GM21723 (cell line): Measurements from ENCODE around the gene ERBB4.
"Not testable (repeated sequence)": the region's sequence is repeated elsewhere in the genome, so short reads cannot be mapped to it uniquely, and the experiment has no call there.

Source experiments
- ATAC-seq: cut with Tn5 transposase; IDR thresholded peaks from one replicate; pipeline ENCODE4 v1.9.1; 2021; ENCODE audit warnings: mild to moderate bottlenecking, moderate library complexity; ENCODE audit not compliant: unreplicated experiment

ERBB4 gene

GRCh38 chr2:212157012-212157411, 381.6 kb downstream of the ERBB4 start:
- ATAC-seq = no peak

- ATAC-seq = no peak
Observed at GRCh38 chr2:212156088-212156487, 382.5 kb downstream of the ERBB4 start.

- no peak for ATAC-seq
Observed at GRCh38 chr2:212154477-212154878, 384.1 kb downstream of the ERBB4 start.

- no peak for ATAC-seq
Observed at GRCh38 chr2:212153923-212154322, 384.7 kb downstream of the ERBB4 start.

- no peak for ATAC-seq
Observed at GRCh38 chr2:212147921-212148513, 390.6 kb downstream of the ERBB4 start.

- no peak for ATAC-seq
Observed at GRCh38 chr2:212146416-212146815, 392.2 kb downstream of the ERBB4 start.

GRCh38 chr2:212145121-212145520, 393.5 kb downstream of the ERBB4 start:
- ATAC-seq = no peak

GRCh38 chr2:212142631-212143030, 396.0 kb downstream of the ERBB4 start:
- ATAC-seq = no peak

- no peak for ATAC-seq
Observed at GRCh38 chr2:212141499-212141898, 397.1 kb downstream of the ERBB4 start.

GRCh38 chr2:212136216-212136795, 402.3 kb downstream of the ERBB4 start:
- ATAC-seq = no peak

GRCh38 chr2:212135739-212136138, 402.9 kb downstream of the ERBB4 start:
- ATAC-seq = no peak

- no peak for ATAC-seq
Observed at GRCh38 chr2:212133337-212133736, 405.3 kb downstream of the ERBB4 start.

GRCh38 chr2:212124598-212124997, 414.0 kb downstream of the ERBB4 start:
- no peak for ATAC-seq

GRCh38 chr2:212119591-212119990, 419.0 kb downstream of the ERBB4 start:
- ATAC-seq = no peak

- no peak for ATAC-seq
Observed at GRCh38 chr2:212117926-212118325, 420.7 kb downstream of the ERBB4 start.

- no peak for ATAC-seq
Observed at GRCh38 chr2:212114489-212114888, 424.1 kb downstream of the ERBB4 start.

- no peak for ATAC-seq
Observed at GRCh38 chr2:212112401-212112800, 426.2 kb downstream of the ERBB4 start.

- no peak for ATAC-seq
Observed at GRCh38 chr2:212109792-212110680, 428.6 kb downstream of the ERBB4 start.

GRCh38 chr2:212109217-212109616, 429.4 kb downstream of the ERBB4 start:
- no peak for ATAC-seq

GRCh38 chr2:212107989-212108388, 430.6 kb downstream of the ERBB4 start:
- ATAC-seq = no peak

GRCh38 chr2:212107014-212107413, 431.6 kb downstream of the ERBB4 start:
- ATAC-seq = no peak

- ATAC-seq = not testable (repeated sequence)
Observed at GRCh38 chr2:212106536-212106935, 432.1 kb downstream of the ERBB4 start.
